ENCODE measurements around the gene RNF220. TPM values are rescaled to one million over a fixed set of nuclear protein-coding genes. Genes with fewer than 3 reads are reported as not detected.

Gene RNF220
- total and polyA plus RNA-seq, 9 of the 15 experiments (the other 6 are each of a cell fraction or from before 2014, with no cell fraction given): 5.1 to 117 (median 66.9) TPM

- TF ChIP-seq, protein P1, sequence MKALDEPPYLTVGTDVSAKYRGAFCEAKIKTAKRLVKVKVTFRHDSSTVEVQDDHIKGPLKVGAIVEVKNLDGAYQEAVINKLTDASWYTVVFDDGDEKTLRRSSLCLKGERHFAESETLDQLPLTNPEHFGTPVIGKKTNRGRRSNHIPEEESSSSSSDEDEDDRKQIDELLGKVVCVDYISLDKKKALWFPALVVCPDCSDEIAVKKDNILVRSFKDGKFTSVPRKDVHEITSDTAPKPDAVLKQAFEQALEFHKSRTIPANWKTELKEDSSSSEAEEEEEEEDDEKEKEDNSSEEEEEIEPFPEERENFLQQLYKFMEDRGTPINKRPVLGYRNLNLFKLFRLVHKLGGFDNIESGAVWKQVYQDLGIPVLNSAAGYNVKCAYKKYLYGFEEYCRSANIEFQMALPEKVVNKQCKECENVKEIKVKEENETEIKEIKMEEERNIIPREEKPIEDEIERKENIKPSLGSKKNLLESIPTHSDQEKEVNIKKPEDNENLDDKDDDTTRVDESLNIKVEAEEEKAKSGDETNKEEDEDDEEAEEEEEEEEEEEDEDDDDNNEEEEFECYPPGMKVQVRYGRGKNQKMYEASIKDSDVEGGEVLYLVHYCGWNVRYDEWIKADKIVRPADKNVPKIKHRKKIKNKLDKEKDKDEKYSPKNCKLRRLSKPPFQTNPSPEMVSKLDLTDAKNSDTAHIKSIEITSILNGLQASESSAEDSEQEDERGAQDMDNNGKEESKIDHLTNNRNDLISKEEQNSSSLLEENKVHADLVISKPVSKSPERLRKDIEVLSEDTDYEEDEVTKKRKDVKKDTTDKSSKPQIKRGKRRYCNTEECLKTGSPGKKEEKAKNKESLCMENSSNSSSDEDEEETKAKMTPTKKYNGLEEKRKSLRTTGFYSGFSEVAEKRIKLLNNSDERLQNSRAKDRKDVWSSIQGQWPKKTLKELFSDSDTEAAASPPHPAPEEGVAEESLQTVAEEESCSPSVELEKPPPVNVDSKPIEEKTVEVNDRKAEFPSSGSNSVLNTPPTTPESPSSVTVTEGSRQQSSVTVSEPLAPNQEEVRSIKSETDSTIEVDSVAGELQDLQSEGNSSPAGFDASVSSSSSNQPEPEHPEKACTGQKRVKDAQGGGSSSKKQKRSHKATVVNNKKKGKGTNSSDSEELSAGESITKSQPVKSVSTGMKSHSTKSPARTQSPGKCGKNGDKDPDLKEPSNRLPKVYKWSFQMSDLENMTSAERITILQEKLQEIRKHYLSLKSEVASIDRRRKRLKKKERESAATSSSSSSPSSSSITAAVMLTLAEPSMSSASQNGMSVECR (CRISPR knock-in tag; IDR thresholded peaks at IDR 0.05): no peak
Observed at GRCh38 chr1:44640200-44640853, 235.3 kb downstream of the RNF220 start (continued).

GRCh38 chr1:44641126-44642102, 236.4 kb downstream of the RNF220 start:
- BruUV-seq (replicated peaks): no TSS peak
- POLR2A ChIA-PET: interaction anchor here (0.5 to 21.3 kb wide), 18 partner anchors 4 to 1283 kb away, joined by 3 to 328 read pairs (median 4); partner anchors contain the start of genes ARMH1 and TMEM53

More at GRCh38 chr1:44641126-44642102, 236.4 kb downstream of the RNF220 start:
- Histone ChIP-seq H3K36me3 (ENCODE audit: control insufficient read depth, insufficient read depth, low read length) (peaks cover 96% of the 10 kb centered on the region), H3K4me3 (no peak overlapping the region), H3K9me3 (replicated peaks; ENCODE audit: control insufficient read depth, insufficient read depth, low read depth, low read length) (no peaks in the 10 kb centered on the region), H3K27ac (ENCODE audit: extremely low read depth, low read depth, low read length) (no peak overlapping the region), H3K79me2 (ENCODE audit: control insufficient read depth, insufficient read depth, low read length) (peaks cover 4% of the 10 kb centered on the region; the same call in 1 of the 3 replicates), H4K20me1 (replicated peaks; ENCODE audit: control insufficient read depth, insufficient read depth, low read length) (peaks cover 5% of the 10 kb centered on the region; the same call in 1 of the 2 replicates), H3K4me2 (ENCODE audit: insufficient read depth, low read length) (no peak overlapping the region), H3K4me1 (replicated peaks in 1 of 2; ENCODE audit: control insufficient read depth in 2 of 2, insufficient read depth in 2 of 2, low read length in 2 of 2) (peaks cover 27 to 32% of the 10 kb centered on the region in 2 experiments; a peak in 4 of 5 replicates), H2AFZ (ENCODE audit: low read depth, low read length) (no peak overlapping the region), H3K9me1 (ENCODE audit: control insufficient read depth, insufficient read depth, low read length) (peaks cover 8% of the 10 kb centered on the region), H3K27me3 (ENCODE audit: control insufficient read depth in 2 of 2, insufficient read depth in 2 of 2, low read length in 2 of 2) (no peaks in the 10 kb centered on the region), H3K9ac (ENCODE audit: insufficient read depth in 1 of 2, low read depth in 2 of 2, low read length in 2 of 2) (0 out of 4 replicates have a peak overlapping the region, but pooled peaks of 1 of the 2 experiments have one; percentile 40)
- no peak for DNase-seq (ENCODE audit: extremely low read depth in 1 of 4, low spot score in 3 of 4)
- TF ChIP-seq FOS (IDR thresholded peaks at IDR 0.05; ENCODE audit: extremely low read depth, insufficient read length): no peak
- TF ChIP-seq WHSC1 (IDR thresholded peaks at IDR 0.05; ENCODE audit: low read length): no peak
- TF ChIP-seq ZNF518B (CRISPR knock-in tag; IDR thresholded peaks at IDR 0.05): no peak
- WGBS (ENCODE audit: insufficient coverage, low coverage, missing lambda C conversion rate): 85% methylated on average over 10 of the region's 12 CpGs
- no peak for FAIRE-seq
- in situ Hi-C loops (cut with MboI) (no loop called here), intact Hi-C loops (cut with micrococcal nuclease) (no loop called here)
- CTCF ChIA-PET (ENCODE audit: low intra/inter-chr PET ratio): no interaction called here
- ATAC-seq: no peak

Data from K562 (cell line).